HG03558 (cell line): ENCODE results near the gene CCL2.

Source experiments
- ATAC-seq: cut with Tn5 transposase; IDR thresholded peaks from one replicate; pipeline ENCODE4 v1.9.1; 2021; ENCODE audit warnings: moderate number of reproducible peaks; ENCODE audit not compliant: unreplicated experiment; ENCODE audit errors: extremely low read depth

CCL2 gene

GRCh38 chr17:34306466-34306865, 51.4 kb downstream of the CCL2 start:
- ATAC-seq: no peak
